IMR-90 (cell line): ENCODE measurements around the gene UCHL1. TPM values are rescaled to one million over a fixed set of nuclear protein-coding genes. Genes with fewer than 3 reads are reported as not detected.

ENCODE experiments used
- ATAC-seq: fragments of 200-7000 bp; cut with Tn5 transposase; 2 replicates; pipeline ENCODE4 v1.9.1; 2020; ENCODE audit warnings: low read depth, mild to moderate bottlenecking, moderate library complexity
- BruUV-seq: library from RNA; stranded (reverse); fragments of 400-500 nt; replicated peaks from 2 replicates; lab custom pipeline; 2021; lab: Mats Ljungman, UMichigan
- CTCF ChIA-PET: fragments of 300-600 bp; formaldehyde crosslinking; extraction: SDS; loops from one replicate; lab custom pipeline; 2021; ENCODE audit warnings: antibody characterized with exemption; lab: Yijun Ruan, JAX
- POLR2A ChIA-PET: fragments of 300-600 bp; sonication (Branson Sonifier 250); formaldehyde crosslinking; loops from one replicate; lab custom pipeline; 2022; ENCODE audit warnings: antibody characterized with exemption; ENCODE audit not compliant: unreplicated experiment; lab: Charles Lee
- DNase-seq: peaks from one replicate; pipeline ENCODE4 v3.0.0; 2013
- H2AFZ ChIP-seq: replicated peaks from 2 replicates; pipeline ENCODE3; 2013; ENCODE audit warnings: low read length, mild to moderate bottlenecking; ENCODE audit not compliant: poor library complexity
- H2AK5ac ChIP-seq: 2 replicates; pipeline ENCODE4 v1.6.1; 2013; ENCODE audit warnings: low read depth, low read length, inconsistent platforms
- H2AK9ac ChIP-seq: replicated peaks from 2 replicates; pipeline ENCODE3; 2013; ENCODE audit warnings: mild to moderate bottlenecking, low read depth, low read length, moderate library complexity; ENCODE audit not compliant: poor library complexity
- H2BK120ac ChIP-seq: 2 replicates; pipeline ENCODE4 v1.6.1; 2013; ENCODE audit warnings: low read depth, low read length, inconsistent platforms
- H2BK15ac ChIP-seq: 3 replicates; pipeline ENCODE4 v1.6.1; 2013; ENCODE audit warnings: low read depth, low read length, inconsistent platforms
- H2BK20ac ChIP-seq: 2 replicates; pipeline ENCODE4 v1.6.1; 2013; ENCODE audit warnings: low read depth, mild to moderate bottlenecking, inconsistent platforms, low read length, moderate library complexity
- H2BK5ac ChIP-seq: 2 replicates; pipeline ENCODE4 v1.6.1; 2013; ENCODE audit warnings: mild to moderate bottlenecking, low read depth, low read length, inconsistent platforms; ENCODE audit not compliant: poor library complexity, severe bottlenecking
- H3K14ac ChIP-seq: replicated peaks from 2 replicates; pipeline ENCODE4 v1.6.1; 2013; ENCODE audit warnings: low read depth, low read length, inconsistent platforms
- H3K18ac ChIP-seq: 2 replicates; pipeline ENCODE4 v1.6.1; 2013; ENCODE audit warnings: low read depth, low read length, control low read depth
- H3K23ac ChIP-seq: 2 replicates; pipeline ENCODE4 v1.6.1; 2013; ENCODE audit warnings: low read depth, low read length, inconsistent platforms
- H3K27ac ChIP-seq: 2 replicates; pipeline ENCODE4 v1.5.1; 2013; ENCODE audit warnings: mild to moderate bottlenecking, control low read depth, low read length; ENCODE audit not compliant: insufficient read depth
- H3K27me3 ChIP-seq: 2 replicates; pipeline ENCODE4 v1.6.1; 2013; ENCODE audit warnings: low read length; ENCODE audit not compliant: control insufficient read depth, insufficient read depth
- H3K36me3 ChIP-seq: 2 replicates; pipeline ENCODE4 v1.6.1; 2013; ENCODE audit warnings: low read length, mixed read lengths; ENCODE audit not compliant: control insufficient read depth, insufficient read depth
- H3K4ac ChIP-seq: 2 replicates; pipeline ENCODE4 v1.6.1; 2013; ENCODE audit warnings: low read depth, low read length, inconsistent platforms
- H3K4me1 ChIP-seq: 2 replicates; pipeline ENCODE4 v1.6.1; 2013; ENCODE audit warnings: low read length, mixed read lengths; ENCODE audit not compliant: control insufficient read depth, insufficient read depth
- H3K4me2 ChIP-seq: 2 replicates; pipeline ENCODE4 v1.6.1; 2013; ENCODE audit warnings: low read depth, mild to moderate bottlenecking, control low read depth, low read length, moderate library complexity
- H3K4me3 ChIP-seq: 2 replicates; pipeline ENCODE4 v1.5.1; 2013; ENCODE audit warnings: low read depth, mild to moderate bottlenecking, control low read depth, low read length, moderate library complexity; ENCODE audit not compliant: insufficient read depth
- H3K56ac ChIP-seq: 2 replicates; pipeline ENCODE4 v1.6.1; 2013; ENCODE audit warnings: low read length, inconsistent platforms; ENCODE audit not compliant: insufficient read depth; ENCODE audit errors: extremely low read depth
- H3K79me1 ChIP-seq, 2 experiments: 2 replicates each; pipeline ENCODE4 v1.6.1; 2013; ENCODE audit warnings: low read length in 2 of 2, inconsistent platforms in 1 of 2, low read depth in 1 of 2
- H3K9ac ChIP-seq: 2 replicates; pipeline ENCODE4 v1.6.1; 2013; ENCODE audit warnings: low read depth, low read length, control low read depth
- H3K9me1 ChIP-seq: 2 replicates; pipeline ENCODE4 v1.6.1; 2013; ENCODE audit warnings: low read length, inconsistent platforms; ENCODE audit not compliant: insufficient read depth
- H3K9me3 ChIP-seq: 2 replicates; pipeline ENCODE4 v1.6.1; 2013; ENCODE audit warnings: low read length; ENCODE audit not compliant: control insufficient read depth, insufficient read depth
- H4K20me1 ChIP-seq: 2 replicates; pipeline ENCODE4 v1.6.1; 2013; ENCODE audit warnings: low read length, inconsistent platforms; ENCODE audit not compliant: insufficient read depth
- H4K5ac ChIP-seq: 2 replicates; pipeline ENCODE4 v1.6.1; 2013; ENCODE audit warnings: mild to moderate bottlenecking, low read depth, low read length, control low read depth
- H4K8ac ChIP-seq, 2 experiments: 2 replicates each; pipeline ENCODE4 v1.6.1; 2013; ENCODE audit warnings: low read depth in 2 of 2, low read length in 2 of 2, control low read depth in 1 of 2, inconsistent platforms in 1 of 2
- H4K91ac ChIP-seq: 2 replicates; pipeline ENCODE4 v1.6.1; 2013; ENCODE audit warnings: low read depth, low read length, inconsistent platforms; ENCODE audit not compliant: insufficient read depth
- CEBPB ChIP-seq: IDR thresholded peaks from 2 replicates; pipeline ENCODE4 v1.6.1; 2012; ENCODE audit warnings: low read depth, low read length, improper control_type of control experiment
- FOS ChIP-seq: fragments of 150-350 bp; IDR thresholded peaks from 2 replicates; pipeline ENCODE4 v1.6.1; 2016; ENCODE audit warnings: low read depth, low read length
- NFE2L2 ChIP-seq: fragments of 150-350 bp; IDR thresholded peaks from 2 replicates; pipeline ENCODE4 v1.6.1; 2016; ENCODE audit warnings: low read depth, mild to moderate bottlenecking, low read length
- WGBS, 2 experiments: methylation state at CpG; one replicate each; pipeline versions ENCODE4 v1.1.5 to v1.1.7; 2013; ENCODE audit warnings: missing lambda C conversion rate in 2 of 2; ENCODE audit not compliant: insufficient read length in 1 of 2; ENCODE audit errors: extremely low coverage in 2 of 2; 5-methylcytosine and 5-hydroxymethylcytosine counted together
- dilution Hi-C: fragments of 300-500 bp; cut with HindIII; formaldehyde crosslinking; loops from one replicate; pipeline ENCODE4 v1.14.3; 2018; ENCODE audit warnings: low sequenced_read_pairs; ENCODE audit not compliant: unreplicated experiment
- in situ Hi-C: fragments of 300-500 bp; cut with MboI; formaldehyde crosslinking; loops from 3 replicates; pipeline ENCODE4 v1.14.3; 2019; ENCODE audit warnings: low sequenced_read_pairs, inconsistent platforms, mixed read lengths
- intact Hi-C: fragments of 100-400 bp; cut with micrococcal nuclease; formaldehyde crosslinking; loops from 2 replicates; pipeline ENCODE4 v1.10.0; 2022
- polyA plus RNA-seq, 3 experiments: library from polyadenylated mRNA; depleted of rRNA; stranded (reverse); fragments of >200 nt; gene quantifications; 2 replicates each; pipeline ENCODE4 v1.2.3, GENCODE V29; 2012; ENCODE audit warnings: low replicate concordance in 1 of 3
- total RNA-seq: library from RNA; depleted of rRNA; stranded (reverse); fragments of >200 nt; gene quantifications from 2 replicates; pipeline ENCODE4 v1.2.3, GENCODE V29; 2012

UCHL1 gene
- total and polyA plus RNA-seq, 2 of the 4 experiments (the other 2 are of a cell fraction): 972 to 2,118 TPM

GRCh38 chr4:41232856-41233255, 23.9 kb upstream of the UCHL1 start:
- H2AK9ac ChIP-seq: no peak overlapping the region
- H3K4me2 ChIP-seq: no peak overlapping the region
- H3K79me1 ChIP-seq: no peaks in the 10 kb centered on the region
- no peak overlapping the region for H4K5ac ChIP-seq
- no peak overlapping the region for H2BK120ac ChIP-seq
- H3K4me1 ChIP-seq: no peaks in the 10 kb centered on the region
- no peaks in the 10 kb centered on the region for H3K9me3 ChIP-seq
- no peak overlapping the region for H2BK20ac ChIP-seq
- no peaks in the 10 kb centered on the region for H4K20me1 ChIP-seq
- H3K14ac ChIP-seq: no peak overlapping the region
- ATAC-seq: no peak
- dilution Hi-C loops (no loop called here), intact Hi-C loops (no loop called here), in situ Hi-C loops (loop anchor here (25.0 kb wide), 1 partner anchor 496 kb away; the partner anchor contains the start of gene NSUN7)
- no peak overlapping the region for H4K8ac ChIP-seq
- H2BK5ac ChIP-seq: no peak overlapping the region
- no peaks in the 10 kb centered on the region for H3K9me1 ChIP-seq
- H2AFZ ChIP-seq: no peak overlapping the region
- BruUV-seq: no TSS peak
- H2BK15ac ChIP-seq: no peak overlapping the region
- ChIA-PET POLR2A (no interaction called here), CTCF (no interaction called here)
- H3K18ac ChIP-seq: no peak overlapping the region
- H3K56ac ChIP-seq: no peak overlapping the region
- H3K4ac ChIP-seq: no peak overlapping the region
- WGBS, 2 experiments: no CpG with 5 or more reads among the region's 3 CpGs
- no peak overlapping the region for H4K91ac ChIP-seq
- DNase-seq: no peak
- H3K9ac ChIP-seq: no peak overlapping the region
- no peak overlapping the region for H3K23ac ChIP-seq
- H2AK5ac ChIP-seq: no peak overlapping the region
- no peak overlapping the region for H3K27ac ChIP-seq
- H3K27me3 ChIP-seq: peaks cover 2% of the 10 kb centered on the region; the same call in 1 of the 2 replicates
- H3K36me3 ChIP-seq: no peaks in the 10 kb centered on the region
- no peak for TF ChIP-seq FOS
- TF ChIP-seq NFE2L2: no peak
- TF ChIP-seq CEBPB: no peak
- no peak overlapping the region for H3K4me3 ChIP-seq
